ENCODE results near the gene IFI27L2. TPM values are rescaled to one million over a fixed set of nuclear protein-coding genes. Genes with fewer than 3 reads are reported as not detected.

Gene IFI27L2
- total and polyA plus RNA-seq, 2 of the 8 experiments (the other 6 are each of a cell fraction or from before 2014, with no cell fraction given) = 14.0 to 69.6 TPM

- ChIA-PET POLR2A (ENCODE audit: partially characterized antibody) (no interaction called here), CTCF (ENCODE audit: partially characterized antibody) (no interaction called here)
- no peak overlapping the region for H2BK20ac ChIP-seq (ENCODE audit: low read length)
- no peak overlapping the region for H2BK120ac ChIP-seq (replicated peaks; ENCODE audit: low read depth, low read length)
- no peak overlapping the region for H3K56ac ChIP-seq (replicated peaks; ENCODE audit: insufficient read length, low read depth, low read length)
- no peaks in the 10 kb centered on the region for H3K79me2 ChIP-seq (ENCODE audit: control insufficient read depth in 1 of 2, insufficient read depth in 2 of 2, low read length in 2 of 2)
- H3K9ac ChIP-seq (replicated peaks in 1 of 4; ENCODE audit: extremely low read depth in 1 of 4, low read depth in 3 of 4, low read length in 3 of 4) = no peak overlapping the region
- WGBS, 2 experiments (ENCODE audit: extremely low coverage in 1 of 2, insufficient coverage in 1 of 2, insufficient read length in 1 of 2, insufficient replicate concordance in 2 of 2, low coverage in 1 of 2, low lambda C conversion rate in 2 of 2, missing lambda C conversion rate in 1 of 2) = 91% methylated on average over 5 of the region's 5 CpGs; no CpG with 5 or more reads in 1 of the 2 experiments
- no peak overlapping the region for H4K91ac ChIP-seq (replicated peaks; ENCODE audit: insufficient read length, low read length)
- H3K9me3 ChIP-seq (ENCODE audit: insufficient read depth in 2 of 2, low read depth in 1 of 2, low read length in 1 of 2) = peaks cover 2 to 7% of the 10 kb centered on the region in 2 experiments; a peak in 1 of 4 replicates
- DNase-seq (ENCODE audit: low read depth in 1 of 2, low spot score in 2 of 2) (no peak), FAIRE-seq (no peak)
- H4K20me1 ChIP-seq (replicated peaks in 1 of 2; ENCODE audit: control insufficient read depth in 1 of 2, insufficient read depth in 2 of 2, low read length in 2 of 2) = no peaks in the 10 kb centered on the region
- no peaks in the 10 kb centered on the region for H3K4me1 ChIP-seq (replicated peaks in 1 of 4; ENCODE audit: control insufficient read depth in 3 of 4, insufficient read depth in 4 of 4, low read length in 3 of 4)
- no peak overlapping the region for H3K4me2 ChIP-seq (ENCODE audit: insufficient read depth in 1 of 2, low read depth in 2 of 2, low read length in 2 of 2)
- no peak overlapping the region for H4K5ac ChIP-seq (ENCODE audit: insufficient read length, low read depth, low read length)
- H3K27me3 ChIP-seq (replicated peaks in 1 of 4; ENCODE audit: control insufficient read depth in 3 of 4, extremely low read depth in 1 of 4, insufficient read depth in 3 of 4, low read length in 3 of 4) = peaks cover 0 to 2% (median 0%) of the 10 kb centered on the region in 4 experiments; a peak in 2 of 7 replicates
- no peaks in the 10 kb centered on the region for H3K36me3 ChIP-seq (ENCODE audit: control insufficient read depth in 2 of 4, insufficient read depth in 4 of 4, low read length in 3 of 4)
- no peak overlapping the region for H2AK5ac ChIP-seq (ENCODE audit: low read depth, low read length)
- H3K18ac ChIP-seq (ENCODE audit: extremely low read depth, low read length) = no peak overlapping the region
- H3K23me2 ChIP-seq (ENCODE audit: low read depth, low read length) = no peaks in the 10 kb centered on the region
- no peaks in the 10 kb centered on the region for H3K79me1 ChIP-seq (ENCODE audit: low read depth, low read length)
- H3K14ac ChIP-seq (ENCODE audit: insufficient read length) = no peak overlapping the region
- H3K27ac ChIP-seq (ENCODE audit: low read depth, low read length) = no peak overlapping the region
- no peak overlapping the region for H2BK12ac ChIP-seq (ENCODE audit: low read depth, low read length)
- no peak overlapping the region for H3K4me3 ChIP-seq (ENCODE audit: extremely low read depth in 1 of 4, insufficient read depth in 2 of 4, low read depth in 3 of 4, low read length in 4 of 4)
- H2BK15ac ChIP-seq (ENCODE audit: low read length) = no peak overlapping the region
- no peak overlapping the region for H2BK5ac ChIP-seq (ENCODE audit: low read depth, low read length)
- H3K4ac ChIP-seq (replicated peaks; ENCODE audit: insufficient read length, low read depth, low read length) = no peak overlapping the region
- no peak overlapping the region for H3K23ac ChIP-seq (ENCODE audit: insufficient read length)
- no peak overlapping the region for H2AFZ ChIP-seq (ENCODE audit: low read length)
- no peak overlapping the region for H4K8ac ChIP-seq (ENCODE audit: extremely low read depth, insufficient read depth, low read length)
- TF ChIP-seq HDAC6 (IDR thresholded peaks at IDR 0.05; ENCODE audit: low read depth, low read length) (no peak), ATF2 (IDR thresholded peaks at IDR 0.05; ENCODE audit: low read length) (no peak)
These were observed 8.6 kb downstream of the IFI27L2 start for GRCh38 chr14:94120667-94121340.
